Duodenal mucosa (tissue), 2 donors: ENCODE measurements around the gene MAST4.

ENCODE experiments used
- H3K27ac ChIP-seq: one replicate; pipeline ENCODE4 v1.7.0; 2013; ENCODE audit warnings: low read depth, low read length
- H3K27me3 ChIP-seq, 2 donors: one replicate each; pipeline ENCODE4 v1.7.0; 2013; ENCODE audit warnings: low read length in 2 of 2, control low read depth in 1 of 2; ENCODE audit not compliant: insufficient read depth in 2 of 2, control insufficient read depth in 1 of 2
- H3K36me3 ChIP-seq, 2 donors: one replicate each; pipeline ENCODE4 v1.7.0; 2013; ENCODE audit warnings: low read length in 2 of 2, control low read depth in 1 of 2; ENCODE audit not compliant: insufficient read depth in 2 of 2, control insufficient read depth in 1 of 2
- H3K4me1 ChIP-seq, 2 donors: one replicate each; pipeline ENCODE4 v1.7.0; 2013; ENCODE audit warnings: low read length in 2 of 2, control low read depth in 1 of 2; ENCODE audit not compliant: insufficient read depth in 2 of 2, control insufficient read depth in 1 of 2
- H3K4me3 ChIP-seq, 2 donors: one replicate each; pipeline ENCODE4 v1.7.0; 2013; ENCODE audit warnings: low read length in 2 of 2, low read depth in 1 of 2
- H3K9ac ChIP-seq, 2 donors: one replicate each; pipeline ENCODE4 v1.7.0; 2013; ENCODE audit warnings: low read length in 2 of 2, low read depth in 1 of 2
- H3K9me3 ChIP-seq, 2 donors: one replicate each; pipeline ENCODE4 v1.7.0; 2013; ENCODE audit warnings: low read length in 2 of 2, control low read depth in 1 of 2; ENCODE audit not compliant: control insufficient read depth in 1 of 2

The MAST4 gene

GRCh38 chr5:66710557-66711088 lies 114.4 kb downstream of the MAST4 start:
- Histone ChIP-seq H3K27ac (no peak overlapping the region), H3K27me3 (no peaks in the 10 kb centered on the region), H3K36me3 (no peaks in the 10 kb centered on the region), H3K9me3 (peaks cover 5 to 6% of the 10 kb centered on the region in 2 donors), H3K9ac (no peak overlapping the region), H3K4me3 (no peak overlapping the region), H3K4me1 (no peaks in the 10 kb centered on the region)

GRCh38 chr5:66713998-66714397 lies 117.8 kb downstream of the MAST4 start:
- Histone ChIP-seq H3K27ac (no peak overlapping the region), H3K4me3 (no peak overlapping the region), H3K36me3 (no peaks in the 10 kb centered on the region), H3K4me1 (no peaks in the 10 kb centered on the region), H3K9me3 (peaks cover 5 to 6% of the 10 kb centered on the region in 2 donors), H3K9ac (no peak overlapping the region), H3K27me3 (no peaks in the 10 kb centered on the region)

- Histone ChIP-seq H3K4me3 (no peak overlapping the region), H3K27me3 (no peaks in the 10 kb centered on the region), H3K27ac (no peak overlapping the region), H3K9me3 (no peaks in the 10 kb centered on the region), H3K9ac (no peak overlapping the region), H3K36me3 (no peaks in the 10 kb centered on the region), H3K4me1 (no peaks in the 10 kb centered on the region)
Measured at GRCh38 chr5:66717455-66718373, 121.5 kb downstream of the MAST4 start.

- H3K36me3 ChIP-seq: no peaks in the 10 kb centered on the region
- H3K4me1 ChIP-seq: no peaks in the 10 kb centered on the region
- no peaks in the 10 kb centered on the region for H3K9me3 ChIP-seq
- no peak overlapping the region for H3K9ac ChIP-seq
- H3K4me3 ChIP-seq: no peak overlapping the region
- no peak overlapping the region for H3K27ac ChIP-seq
- H3K27me3 ChIP-seq: no peaks in the 10 kb centered on the region
Measured at GRCh38 chr5:66718374-66719002, 122.3 kb downstream of the MAST4 start.

GRCh38 chr5:66720780-66721179 lies 124.6 kb downstream of the MAST4 start:
- Histone ChIP-seq H3K27ac (no peak overlapping the region), H3K36me3 (no peaks in the 10 kb centered on the region), H3K4me3 (no peak overlapping the region), H3K4me1 (no peaks in the 10 kb centered on the region), H3K9ac (no peak overlapping the region), H3K9me3 (no peaks in the 10 kb centered on the region), H3K27me3 (no peaks in the 10 kb centered on the region)

- H3K4me1 ChIP-seq: no peaks in the 10 kb centered on the region
- H3K27ac ChIP-seq: no peak overlapping the region
- H3K36me3 ChIP-seq: no peaks in the 10 kb centered on the region
- no peak overlapping the region for H3K4me3 ChIP-seq
- no peaks in the 10 kb centered on the region for H3K27me3 ChIP-seq
- no peaks in the 10 kb centered on the region for H3K9me3 ChIP-seq
- H3K9ac ChIP-seq: no peak overlapping the region
Measured at GRCh38 chr5:66722686-66723085, 126.5 kb downstream of the MAST4 start.

GRCh38 chr5:66724349-66725139 lies 128.4 kb downstream of the MAST4 start:
- no peaks in the 10 kb centered on the region for H3K4me1 ChIP-seq
- H3K27me3 ChIP-seq: no peaks in the 10 kb centered on the region
- H3K9ac ChIP-seq: no peak overlapping the region
- no peak overlapping the region for H3K4me3 ChIP-seq
- H3K27ac ChIP-seq: no peak overlapping the region
- H3K9me3 ChIP-seq: no peaks in the 10 kb centered on the region
- no peaks in the 10 kb centered on the region for H3K36me3 ChIP-seq

GRCh38 chr5:66727630-66728029 lies 131.4 kb downstream of the MAST4 start:
- H3K27ac ChIP-seq: no peak overlapping the region
- H3K9me3 ChIP-seq: no peaks in the 10 kb centered on the region
- no peaks in the 10 kb centered on the region for H3K4me1 ChIP-seq
- H3K36me3 ChIP-seq: no peaks in the 10 kb centered on the region
- no peak overlapping the region for H3K4me3 ChIP-seq
- H3K27me3 ChIP-seq: no peaks in the 10 kb centered on the region
- H3K9ac ChIP-seq: no peak overlapping the region

- H3K9me3 ChIP-seq: no peaks in the 10 kb centered on the region
- no peak overlapping the region for H3K27ac ChIP-seq
- H3K27me3 ChIP-seq: no peaks in the 10 kb centered on the region
- H3K4me3 ChIP-seq: no peak overlapping the region
- no peaks in the 10 kb centered on the region for H3K36me3 ChIP-seq
- no peaks in the 10 kb centered on the region for H3K4me1 ChIP-seq
- no peak overlapping the region for H3K9ac ChIP-seq
Measured at GRCh38 chr5:66728049-66728448, 131.9 kb downstream of the MAST4 start.

- Histone ChIP-seq H3K4me1 (peaks cover 0 to 6% of the 10 kb centered on the region in 2 donors), H3K27me3 (no peaks in the 10 kb centered on the region), H3K4me3 (no peak overlapping the region), H3K27ac (no peak overlapping the region), H3K9me3 (no peaks in the 10 kb centered on the region), H3K36me3 (no peaks in the 10 kb centered on the region), H3K9ac (no peak overlapping the region)
Measured at GRCh38 chr5:66737096-66737495, 140.9 kb downstream of the MAST4 start.
